A204.1 (cell line): ENCODE results near the gene SNX13.
"Not testable (repeated sequence)": the region's sequence is repeated elsewhere in the genome, so short reads cannot be mapped to it uniquely, and the experiment has no call there.

Experiments used
- FAIRE-seq: peaks from 2 replicates; lab custom pipeline; 2012; peaks lifted over from hg19 to GRCh38; lab: Jason Lieb, UNC

SNX13 gene

DNA sequence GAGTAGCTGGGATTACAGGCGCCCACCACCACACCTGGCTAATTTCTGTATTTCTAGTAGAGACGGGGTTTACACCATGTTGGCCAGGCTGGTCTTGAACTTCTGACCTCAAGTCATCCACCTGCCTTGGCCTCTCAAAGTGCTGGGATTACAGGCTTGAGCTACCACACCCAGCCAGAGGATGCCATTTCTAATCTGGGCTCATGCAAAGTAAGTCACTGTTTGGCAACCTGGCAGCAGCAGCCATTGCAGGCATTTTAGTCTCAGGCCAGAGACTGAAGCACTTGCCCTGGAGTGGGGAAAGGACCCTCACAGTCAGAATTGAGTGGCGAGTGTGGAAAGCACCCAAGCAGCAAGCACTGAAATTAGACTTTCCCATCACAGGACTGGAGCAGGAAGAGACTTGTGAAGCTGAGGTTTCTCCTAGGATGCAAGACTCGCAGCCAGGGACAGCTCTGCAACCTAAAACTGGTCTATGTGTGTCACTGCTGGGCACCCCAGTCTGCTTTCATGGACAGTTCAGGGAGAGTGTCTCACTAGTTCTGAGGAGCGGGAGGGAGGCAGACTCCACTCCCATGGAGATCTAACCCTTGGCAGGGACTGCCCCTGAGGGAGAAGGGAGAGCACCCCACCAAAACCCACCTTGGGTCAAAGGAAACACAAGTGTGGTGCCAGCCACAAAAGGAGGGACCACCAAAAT, 27.6 kb downstream of the SNX13 start:
- no peak for FAIRE-seq

DNA sequence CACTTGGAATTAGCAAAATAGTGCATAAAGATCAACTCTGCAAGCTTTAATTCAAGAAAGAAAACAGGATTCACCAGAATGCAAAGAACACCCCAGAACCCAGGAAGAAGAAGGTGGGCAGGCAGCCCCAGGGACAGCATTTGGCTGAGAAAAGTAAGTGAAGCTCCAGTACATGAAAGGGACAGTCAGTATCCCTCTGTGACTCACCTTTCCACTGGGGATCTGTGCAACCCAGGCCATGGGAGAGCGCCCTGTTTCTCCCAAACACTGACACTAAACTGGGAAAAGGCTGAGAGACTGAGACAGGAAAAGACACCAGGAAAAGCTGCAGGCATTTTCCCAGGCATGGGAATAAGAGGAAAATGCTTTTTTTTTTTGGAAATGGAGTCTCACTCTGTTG, 28.2 kb downstream of the SNX13 start:
- no peak for FAIRE-seq

DNA sequence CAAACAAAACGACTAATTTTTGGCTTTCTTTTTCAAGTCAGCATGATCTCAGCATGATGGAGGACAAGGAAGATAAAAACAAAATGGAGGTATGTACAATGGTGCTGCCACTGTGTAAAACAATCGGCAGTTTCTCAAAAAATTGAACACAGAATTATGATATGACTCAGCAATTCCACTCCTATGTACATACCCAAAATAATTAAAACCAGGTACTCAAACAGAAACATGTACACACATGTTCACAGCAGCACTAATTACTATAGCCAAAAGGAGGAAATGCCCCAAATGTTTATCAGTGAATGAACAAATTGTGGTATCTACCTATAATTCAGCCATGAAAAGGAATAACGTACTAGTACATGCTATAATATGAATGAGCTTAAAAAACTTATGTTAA, 29.9 kb downstream of the SNX13 start:
- no peak for FAIRE-seq

DNA sequence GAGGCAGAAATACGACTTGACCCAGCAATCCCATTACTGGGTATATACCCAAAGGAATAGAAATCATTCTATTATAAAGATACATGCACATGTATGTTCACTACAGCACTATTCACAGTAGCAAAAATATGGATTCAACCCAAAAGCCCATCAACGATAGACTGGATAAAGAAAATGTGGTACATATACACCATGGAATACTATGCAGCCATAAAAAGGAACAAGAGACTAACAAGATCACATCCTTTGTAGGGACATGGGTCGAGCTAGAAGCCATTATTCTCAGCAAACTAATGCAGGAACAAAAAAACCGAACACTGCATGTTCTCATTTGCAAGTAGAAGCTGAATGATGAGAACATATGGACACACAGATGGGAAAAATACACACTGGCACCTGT, 31.0 kb downstream of the SNX13 start:
- FAIRE-seq: not testable (repeated sequence)

DNA sequence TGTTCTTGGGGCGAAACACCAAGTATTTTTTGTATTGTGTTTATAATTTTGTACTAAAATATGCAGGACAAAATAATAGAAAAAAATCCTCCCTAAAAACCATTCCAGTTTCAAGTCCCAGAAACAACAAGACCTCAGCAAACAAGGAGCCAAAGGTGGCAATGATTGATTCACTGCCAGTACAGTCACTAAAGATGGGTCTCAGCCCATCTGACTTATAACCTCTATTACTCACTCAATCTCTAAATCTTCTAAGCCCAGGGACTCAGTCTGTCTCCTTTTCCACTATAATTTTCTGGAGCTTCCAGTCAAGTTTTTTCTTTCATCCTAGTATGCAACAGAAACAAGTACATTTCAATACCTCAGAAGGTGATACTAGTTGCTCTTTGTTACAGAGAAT, 33.3 kb downstream of the SNX13 start:
- FAIRE-seq: no peak

DNA sequence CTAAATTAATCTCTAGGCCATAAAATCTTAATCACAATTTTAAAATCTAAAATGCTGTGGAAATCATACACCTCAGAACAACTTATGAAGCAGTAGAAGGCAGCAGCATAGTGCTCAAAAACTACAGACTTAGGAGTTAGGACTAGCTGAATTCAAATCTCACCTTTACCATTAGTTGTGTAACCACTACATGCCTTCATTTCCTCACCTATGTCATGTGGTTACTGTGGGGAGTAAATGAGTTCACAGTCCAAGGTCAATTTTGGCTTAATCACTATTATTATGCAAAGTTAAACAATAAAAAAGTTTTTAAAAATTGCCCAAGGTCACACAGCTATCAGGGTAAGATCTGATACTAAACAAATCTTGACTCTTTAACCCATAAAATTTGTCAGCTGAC, 37.0 kb downstream of the SNX13 start:
- FAIRE-seq: no peak

DNA sequence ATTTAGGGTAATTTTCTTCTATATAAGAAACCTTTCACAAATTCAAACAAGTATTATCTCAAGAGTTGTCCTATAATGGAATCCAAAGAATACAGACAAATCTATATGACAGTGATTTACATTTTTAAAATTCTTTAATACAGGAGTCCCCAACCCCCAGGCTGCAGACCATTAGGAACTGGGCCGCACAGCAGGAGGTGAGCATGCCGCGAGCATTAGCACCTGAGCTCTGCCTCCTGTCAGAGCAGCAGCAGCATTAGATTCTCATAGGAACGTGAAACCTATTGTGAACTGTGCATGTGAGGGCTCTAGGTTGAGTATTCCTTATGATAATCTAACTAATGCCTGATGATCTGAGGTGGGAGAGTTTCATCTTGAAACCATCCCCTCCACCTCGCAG, 37.7 kb downstream of the SNX13 start:
- no peak for FAIRE-seq

DNA sequence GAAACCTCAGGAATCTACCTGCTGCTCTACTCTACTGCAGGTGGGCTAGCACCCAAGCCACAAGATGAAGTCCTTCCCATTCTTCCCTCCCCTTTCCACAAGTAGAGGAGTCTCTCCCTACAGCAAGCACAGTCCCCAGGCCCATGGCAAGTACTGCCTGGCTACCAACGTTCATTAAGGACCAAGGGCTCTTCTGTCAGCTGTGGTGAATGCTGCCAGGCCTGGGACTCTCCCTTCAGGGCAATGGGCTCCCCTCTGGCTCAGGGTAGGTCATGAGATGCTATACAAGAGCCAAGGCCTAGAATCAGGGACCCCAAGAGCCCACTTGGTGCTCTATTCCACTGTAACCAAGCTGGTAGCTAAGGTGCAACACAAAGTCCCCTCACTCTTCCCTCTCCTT, 39.8 kb downstream of the SNX13 start:
- FAIRE-seq: no peak

DNA sequence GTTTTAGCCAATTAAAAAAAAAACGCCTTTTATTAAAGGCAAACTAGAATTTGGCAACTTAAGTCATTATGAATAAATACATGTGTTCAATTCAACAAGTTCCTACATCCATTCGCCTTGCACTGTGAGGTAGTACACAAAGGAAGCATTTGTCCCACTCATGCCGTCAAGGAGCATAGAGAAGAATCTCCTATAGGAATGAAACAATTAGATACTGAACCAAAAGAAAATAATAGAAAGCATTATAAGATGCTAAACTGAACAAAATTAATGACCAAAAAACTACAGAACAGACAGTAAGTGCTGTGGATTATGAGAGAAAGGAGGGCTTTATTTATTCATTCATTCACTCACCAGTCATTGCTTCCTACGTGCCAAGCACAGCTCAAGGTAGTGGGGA, 42.2 kb downstream of the SNX13 start:
- FAIRE-seq: no peak

DNA sequence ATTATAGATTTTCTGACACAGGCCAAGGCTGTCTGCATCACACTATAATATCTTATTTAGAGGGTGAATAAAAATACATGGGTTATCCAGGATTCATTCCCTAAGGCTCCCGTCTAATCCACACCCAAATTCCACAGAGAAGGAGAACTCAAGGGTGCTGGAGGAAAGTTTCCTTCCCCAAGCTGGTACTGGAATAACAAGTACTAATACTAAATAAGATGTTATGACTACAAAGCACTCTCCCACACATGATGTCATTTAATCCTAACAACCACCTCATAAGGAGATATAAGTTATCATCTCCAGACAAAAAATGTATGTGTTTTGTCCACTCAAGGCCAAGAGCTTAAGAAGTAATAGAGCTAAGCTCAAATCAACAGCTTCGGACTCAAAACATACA, 53.0 kb downstream of the SNX13 start:
- no peak for FAIRE-seq

DNA sequence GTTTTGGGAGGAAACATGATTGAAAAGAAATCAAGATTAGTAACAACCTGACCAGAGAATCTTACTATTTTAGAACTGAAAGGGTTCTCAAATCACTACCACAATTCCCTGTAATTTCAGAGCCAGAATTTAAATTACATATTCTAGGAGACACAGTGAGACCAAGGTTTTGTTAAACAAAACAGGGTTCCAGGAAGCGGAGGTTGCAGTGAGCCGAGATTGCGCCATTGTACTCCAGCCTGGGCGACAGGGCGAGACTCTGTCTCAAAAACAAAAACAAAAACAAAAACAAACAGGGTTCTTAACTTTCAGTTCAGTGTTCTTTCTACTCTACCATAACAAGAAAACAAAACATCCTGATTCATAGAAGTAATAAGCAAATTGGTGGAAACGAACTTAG, 57.6 kb downstream of the SNX13 start:
- no peak for FAIRE-seq

DNA sequence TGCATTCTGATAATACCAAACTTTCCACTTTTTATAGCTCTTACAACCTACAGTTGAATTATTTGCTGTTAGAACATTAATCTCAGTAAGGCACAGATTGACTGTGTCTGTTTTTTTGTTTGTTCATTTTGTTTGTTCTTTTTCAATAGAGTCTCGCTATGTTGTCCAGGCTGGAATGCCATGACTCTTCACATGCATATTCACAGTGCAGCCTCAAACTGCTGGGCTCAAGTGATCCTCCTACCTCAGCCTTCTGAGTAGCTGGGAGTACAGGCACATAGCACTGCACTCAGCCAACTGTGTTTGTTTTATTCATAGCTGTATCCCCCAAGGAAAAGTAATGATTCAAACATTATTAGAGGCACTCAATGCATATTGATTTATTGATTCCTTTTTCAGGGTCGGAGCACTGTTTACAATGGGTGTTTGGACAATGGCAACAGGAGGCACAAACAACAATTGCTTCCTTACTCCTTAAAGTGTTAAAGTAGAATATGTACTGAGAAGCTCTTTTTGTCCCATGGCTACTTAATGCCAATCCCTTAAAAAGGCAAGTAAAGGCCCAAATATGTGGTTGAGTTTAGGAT, 61.1 kb downstream of the SNX13 start:
- no peak for FAIRE-seq

DNA sequence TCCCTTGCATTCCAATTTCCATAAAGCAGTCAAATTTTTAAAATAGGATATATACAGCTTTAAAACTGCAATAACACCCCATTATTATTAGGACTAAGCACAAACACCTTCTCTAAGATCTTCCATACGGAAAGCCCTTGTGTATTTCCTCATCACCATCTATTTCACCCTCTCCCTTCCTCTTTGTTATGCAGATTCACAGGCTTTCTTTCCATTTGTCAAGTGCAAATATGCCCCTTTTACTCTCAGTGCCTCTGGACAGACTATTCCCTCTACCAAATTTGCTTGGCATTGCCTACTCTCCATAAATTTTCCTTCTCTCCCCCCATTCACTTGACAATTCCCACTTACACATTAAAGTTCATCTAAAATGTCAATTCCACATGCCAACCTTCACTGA, 61.7 kb downstream of the SNX13 start:
- no peak for FAIRE-seq

DNA sequence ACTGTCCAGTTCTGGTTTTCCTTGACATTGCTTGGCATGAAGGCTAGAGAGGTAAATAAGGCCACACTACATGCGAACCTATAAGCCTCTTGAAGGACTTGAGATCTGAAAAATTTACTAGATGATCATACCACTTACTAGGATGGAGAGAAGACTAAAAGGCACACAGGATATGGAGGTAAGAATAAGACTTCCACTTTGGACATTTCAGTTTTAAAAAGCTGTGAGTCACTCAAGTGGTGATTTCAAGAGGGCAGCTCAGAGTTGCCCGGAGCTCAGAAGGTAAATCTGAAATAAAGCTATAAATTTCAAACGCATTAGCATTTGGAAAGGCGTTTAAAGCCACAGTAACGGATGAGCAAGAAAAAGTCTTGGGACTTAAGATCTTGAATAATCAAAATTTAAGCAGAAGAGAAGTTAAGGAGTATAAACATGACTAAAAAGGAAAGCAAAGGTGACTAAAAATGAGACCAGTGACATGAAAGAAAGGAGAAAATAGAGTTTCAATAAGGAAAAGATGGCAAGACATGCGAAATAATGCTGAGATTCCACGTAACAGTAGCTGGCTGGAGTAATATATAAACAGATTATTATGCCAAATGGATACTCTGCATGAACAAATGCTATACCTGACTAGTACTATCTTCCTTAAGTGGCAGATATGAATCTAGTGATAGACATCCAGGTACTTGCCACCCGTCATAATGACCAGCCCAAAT, 68.3 kb downstream of the SNX13 start:
- FAIRE-seq: no peak

DNA sequence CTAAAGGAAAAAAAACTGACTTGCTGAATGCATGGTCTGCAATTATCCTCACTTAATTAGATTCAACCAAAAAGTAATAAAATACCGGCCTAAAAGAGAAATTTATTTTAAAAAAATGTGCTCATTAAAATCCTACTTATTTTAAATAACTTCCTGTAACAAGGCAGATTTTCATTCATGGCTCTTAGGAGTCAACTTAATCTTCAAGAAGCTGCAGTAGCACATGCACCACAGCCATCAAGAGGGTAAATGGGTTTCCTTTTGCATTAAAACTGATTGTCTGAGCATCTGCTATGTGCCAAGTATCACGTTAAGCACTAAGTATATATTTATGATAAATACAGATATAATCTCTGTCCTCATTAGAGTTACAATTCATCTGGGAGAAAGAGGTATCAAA, 69.9 kb downstream of the SNX13 start:
- FAIRE-seq: no peak

DNA sequence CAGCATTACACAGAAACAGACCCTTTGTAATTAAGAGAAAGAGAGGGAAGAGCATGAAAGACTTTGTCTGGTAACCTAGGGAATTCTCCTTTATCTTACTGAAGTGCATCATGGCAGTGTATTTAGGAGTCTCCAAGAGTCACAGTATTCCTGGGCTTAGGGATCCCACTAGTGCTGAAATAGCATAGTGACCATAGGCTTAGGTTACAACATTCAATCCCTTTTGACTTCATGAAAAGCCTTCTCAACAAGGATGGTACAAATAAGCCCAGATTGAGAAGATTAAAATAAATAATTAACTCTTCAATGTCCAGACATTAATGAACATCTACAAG, 76.5 kb downstream of the SNX13 start:
- no peak for FAIRE-seq

DNA sequence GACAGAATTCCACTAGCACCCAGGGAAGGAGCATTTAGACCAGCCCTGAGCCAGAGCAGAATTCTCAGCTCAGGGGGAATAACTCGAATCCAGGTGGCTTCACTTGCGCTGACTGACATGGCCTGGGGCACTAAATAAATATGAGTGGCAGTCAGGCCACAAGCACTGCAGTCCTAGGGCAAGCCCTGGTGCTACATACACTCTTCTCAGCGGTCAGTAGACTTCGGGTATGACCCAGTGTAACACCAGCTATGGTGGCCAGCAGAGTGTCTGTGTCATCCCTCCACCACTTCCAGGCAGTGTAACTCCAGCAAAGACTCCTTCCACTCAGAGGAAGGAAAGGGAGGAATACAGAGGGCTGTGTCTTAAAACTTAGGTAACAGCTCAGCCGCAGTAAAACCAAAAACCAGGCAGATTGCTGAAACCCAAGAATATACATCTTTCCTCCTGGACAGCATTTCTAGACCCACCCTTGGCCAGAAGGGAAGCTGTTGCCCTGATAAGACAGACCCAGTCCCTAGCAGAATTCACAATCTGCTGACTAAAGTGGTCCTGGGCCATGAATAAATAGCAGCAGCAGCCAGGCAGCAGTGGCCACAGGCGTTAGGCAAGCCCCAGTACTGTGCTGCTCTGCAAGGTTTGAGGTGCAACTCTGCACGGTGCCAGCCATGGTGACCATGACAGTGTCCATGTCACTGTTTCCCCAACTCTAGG, 77.0 kb downstream of the SNX13 start:
- no peak for FAIRE-seq

DNA sequence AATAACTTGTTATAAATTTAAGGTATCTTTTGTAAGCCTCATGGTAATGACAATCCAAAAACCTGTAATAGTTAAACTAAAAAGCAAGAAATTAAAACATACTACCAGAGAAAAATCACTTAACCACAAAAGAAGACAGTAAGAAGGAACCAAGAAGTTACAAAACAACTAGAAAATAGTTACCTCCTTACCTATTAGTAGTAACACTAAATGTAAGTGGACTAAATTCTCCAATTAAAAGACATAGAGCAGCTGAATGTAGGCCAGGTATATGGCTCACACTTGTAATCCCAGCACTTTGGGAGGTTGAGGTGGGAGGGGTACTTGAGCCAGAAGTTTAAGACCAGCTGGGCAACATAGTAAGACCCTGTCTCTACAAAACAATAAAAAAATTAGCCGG, 84.0 kb downstream of the SNX13 start:
- FAIRE-seq: no peak

DNA sequence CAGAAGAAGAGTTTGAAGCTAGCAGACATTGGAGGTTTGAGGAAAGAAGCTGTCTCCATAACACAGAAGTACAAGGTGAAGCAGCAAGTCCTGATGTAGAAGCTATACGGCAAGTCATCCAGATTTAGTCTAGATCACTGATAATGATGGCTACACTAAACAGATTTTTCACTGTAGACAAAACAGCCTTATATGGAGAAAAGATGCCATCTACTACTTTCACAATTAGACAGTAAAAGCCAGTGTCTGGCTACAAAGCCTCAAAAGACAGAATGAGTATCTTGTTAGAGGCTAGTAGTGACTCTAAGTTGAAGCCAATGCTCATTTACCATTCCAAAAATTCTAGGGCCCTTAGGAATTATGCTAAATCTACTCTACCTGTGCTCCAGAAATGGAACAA, 85.1 kb downstream of the SNX13 start:
- no peak for FAIRE-seq

DNA sequence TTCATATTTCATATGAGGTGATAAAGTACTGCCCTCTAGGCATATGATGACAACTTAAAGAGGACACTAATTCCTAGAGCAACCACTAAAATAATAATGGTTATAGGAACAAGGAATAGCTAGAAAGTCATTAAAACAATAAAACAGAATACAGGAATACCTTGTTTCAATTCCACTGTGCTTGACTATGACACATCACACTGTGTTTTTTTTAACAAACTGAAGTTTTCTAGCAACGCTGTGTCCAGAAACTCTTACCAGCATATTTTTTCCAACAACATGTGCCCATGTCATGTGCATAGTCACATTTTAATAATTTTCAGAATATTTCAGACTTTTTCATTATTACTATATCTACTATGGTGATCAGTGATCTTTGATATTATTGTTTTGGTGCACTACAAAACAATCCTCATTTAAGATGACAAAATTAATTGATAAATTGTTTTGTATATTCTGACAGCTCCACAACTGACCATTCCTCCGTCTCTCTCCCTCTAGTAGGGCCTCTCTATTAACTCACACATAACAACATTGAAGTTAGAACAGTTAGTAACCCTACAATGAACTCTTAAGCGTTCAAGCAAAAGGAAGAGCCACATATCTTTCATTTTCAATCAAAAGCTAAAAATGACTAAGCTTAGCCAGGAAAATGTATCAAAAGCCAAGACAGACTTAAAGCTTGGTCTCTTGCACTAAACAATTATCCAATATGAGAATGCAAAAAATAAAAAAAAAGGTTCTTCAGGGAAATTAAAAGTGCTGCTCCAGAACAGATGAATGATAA, 85.8 kb downstream of the SNX13 start:
- no peak for FAIRE-seq

DNA sequence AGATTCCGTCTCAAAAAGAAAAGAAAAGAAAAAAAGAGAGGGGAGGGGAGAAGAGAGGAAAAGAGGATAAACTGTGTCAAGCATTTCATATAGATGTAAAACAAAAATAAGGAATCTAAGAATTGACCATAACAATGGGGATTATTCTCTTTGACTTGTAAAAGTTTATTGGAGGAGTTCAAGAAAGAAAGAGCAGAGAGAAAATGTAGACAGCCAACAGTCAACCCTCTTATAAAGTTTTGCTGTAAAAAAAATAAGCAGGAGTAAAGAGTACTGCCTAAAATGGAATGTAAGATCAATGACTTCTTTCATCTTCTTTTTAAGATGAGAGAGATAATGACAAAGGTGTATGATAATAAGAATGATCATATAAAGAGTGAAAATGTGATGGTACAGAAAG, 87.9 kb downstream of the SNX13 start:
- no peak for FAIRE-seq

DNA sequence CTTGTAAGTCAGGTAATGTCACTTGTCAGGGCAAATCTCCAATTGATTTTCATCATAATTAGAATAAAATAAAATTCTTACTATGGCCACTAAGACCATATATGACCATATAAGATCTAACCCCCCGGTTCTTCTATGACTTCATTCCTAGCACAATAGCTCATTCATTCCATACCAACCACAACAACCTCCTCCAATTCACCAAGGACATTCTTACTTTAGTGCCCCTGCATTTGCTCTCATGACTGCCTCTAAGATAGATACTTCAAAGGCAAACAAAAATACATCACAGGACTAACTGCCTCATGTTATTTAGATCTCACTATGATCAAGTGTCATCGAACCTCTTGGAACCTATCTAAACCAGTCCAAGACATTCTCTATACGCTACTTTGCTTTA, 90.8 kb downstream of the SNX13 start:
- FAIRE-seq: no peak

DNA sequence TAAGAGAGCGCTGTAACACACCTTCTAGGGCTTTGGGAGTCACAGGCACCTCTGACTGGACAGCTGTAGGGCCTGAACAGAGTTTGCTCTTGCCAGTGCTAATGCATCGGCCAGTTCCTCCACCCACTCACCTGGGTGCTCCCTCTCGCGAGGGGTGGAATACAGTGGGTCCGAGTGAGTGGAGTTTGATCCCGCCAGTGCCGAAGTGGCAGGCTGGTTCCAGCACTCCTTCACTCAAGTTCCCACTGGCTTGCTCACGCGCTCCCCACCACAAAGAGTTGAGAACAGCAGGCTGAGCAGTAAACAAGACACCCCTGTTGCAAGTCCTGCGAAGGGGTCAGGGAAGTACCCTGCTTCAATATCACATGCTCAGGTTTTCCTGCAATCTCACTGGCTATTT, 91.8 kb downstream of the SNX13 start:
- FAIRE-seq: no peak
